ENCODE results near the gene ABRACL. TPM values are rescaled to one million over a fixed set of nuclear protein-coding genes. Genes with fewer than 3 reads are reported as not detected.

Gene ABRACL
- total and polyA plus RNA-seq, 9 donors = 1.7 to 23.5 (median 7.0) TPM

GRCh38 chr6:138986578-138986977 lies 42.0 kb upstream of the ABRACL start:
- Histone ChIP-seq H3K27ac (no peak overlapping the region), H3K27me3 (no peaks in the 10 kb centered on the region), H3K9me3 (no peaks in the 10 kb centered on the region), H3K4me3 (peak overlapping the region; percentile 83), H3K4me1 (ENCODE audit: insufficient read depth) (peaks cover 7% of the 10 kb centered on the region), H3K36me3 (no peaks in the 10 kb centered on the region)
- TF ChIP-seq CTCF (IDR thresholded peaks at IDR 0.05) (no peak), POLR2A (IDR thresholded peaks at IDR 0.05) (no peak), EP300 (IDR thresholded peaks at IDR 0.05) (no peak)
- WGBS, 3 donors = 2 to 5% (median 3%) methylated on average over 3 of the region's 3 CpGs
- DNase-seq = no peak
- intact Hi-C loops (cut with DNase I) = loop anchor here in 3 of 4 donors (5.0 to 10.0 kb wide), 2 partner anchors 169 to 172 kb away; no protein-coding TSS in a partner anchor

- Histone ChIP-seq H3K9me3 (no peaks in the 10 kb centered on the region), H3K4me3 (peak overlapping the region; percentile 83), H3K27ac (peak overlapping the region in 1 of 2 donors; percentile 37), H3K4me1 (ENCODE audit: insufficient read depth) (peaks cover 6% of the 10 kb centered on the region), H3K27me3 (no peaks in the 10 kb centered on the region), H3K36me3 (no peaks in the 10 kb centered on the region)
- no peak for TF ChIP-seq EP300 (IDR thresholded peaks at IDR 0.05)
- no peak for TF ChIP-seq POLR2A (IDR thresholded peaks at IDR 0.05)
- TF ChIP-seq CTCF (IDR thresholded peaks at IDR 0.05) = no peak
- DNase-seq = peak in 3 of 5 donors; percentile 22 to 51 (median 40)
- 1 to 2% (median 1%) methylated on average over 28 to 35 of the region's 35 CpGs for WGBS, 3 donors
- intact Hi-C loops (cut with DNase I) = loop anchor here in 3 of 4 donors (5.0 to 10.0 kb wide), 2 partner anchors 170 to 172 kb away; no protein-coding TSS in a partner anchor
Measured at GRCh38 chr6:138987080-138987642, 41.4 kb upstream of the ABRACL start.

GRCh38 chr6:138987643-138988468 lies 40.7 kb upstream of the ABRACL start, which contains the start of gene REPS1:
TSS of gene REPS1 (minus strand) at chr6:138988253. CDS start at chr6:138987682, 571 bp downstream.
- Histone ChIP-seq H3K27me3 (no peaks in the 10 kb centered on the region), H3K4me3 (peak within 1 kb of the TSS; percentile 83), H3K4me1 (ENCODE audit: insufficient read depth) (peaks cover 6% of the 10 kb centered on the region), H3K27ac (peak within 1 kb of the TSS; percentile 37 to 63), H3K9me3 (no peaks in the 10 kb centered on the region), H3K36me3 (no peaks in the 10 kb centered on the region)
- intact Hi-C loops (cut with DNase I) = loop anchor here in 3 of 4 donors (5.0 to 10.0 kb wide), 2 partner anchors 171 to 173 kb away; no protein-coding TSS in a partner anchor
- WGBS, 3 donors = 0 to 1% (median 0%) methylated on average over 75 to 105 of the region's 105 CpGs
- TF ChIP-seq EP300 (IDR thresholded peaks at IDR 0.05) = no peak
- TF ChIP-seq CTCF (IDR thresholded peaks at IDR 0.05) = peak; percentile 89 to 100 (median 96)
- TF ChIP-seq POLR2A (IDR thresholded peaks at IDR 0.05) = peak; percentile 39
- peak; percentile 86 to 95 (median 92) for DNase-seq

GRCh38 chr6:138988469-138988834 lies 40.1 kb upstream of the ABRACL start:
- peaks cover 6% of the 10 kb centered on the region for H3K4me1 ChIP-seq (ENCODE audit: insufficient read depth)
- peak overlapping the region; percentile 83 for H3K4me3 ChIP-seq
- H3K27ac ChIP-seq = no peak overlapping the region
- no peaks in the 10 kb centered on the region for H3K36me3 ChIP-seq
- TF ChIP-seq EP300 (IDR thresholded peaks at IDR 0.05) (no peak), POLR2A (IDR thresholded peaks at IDR 0.05) (no peak), CTCF (IDR thresholded peaks at IDR 0.05) (no peak)
- no peak for DNase-seq
- intact Hi-C loops (cut with DNase I) = loop anchor here in 3 of 4 donors (5.0 to 10.0 kb wide), 2 partner anchors 171 to 174 kb away; no protein-coding TSS in a partner anchor
- WGBS, 3 donors = 6 to 9% (median 9%) methylated on average over 11 of the region's 11 CpGs
- no peaks in the 10 kb centered on the region for H3K9me3 ChIP-seq
- H3K27me3 ChIP-seq = no peaks in the 10 kb centered on the region

Data from ovary (tissue), 9 donors.